Nephron progenitor cell (in vitro differentiated cells): ENCODE results near the gene SMYD2.

Experiments
- DNase-seq: peaks from one replicate; pipeline ENCODE4 v3.0.0; 2021
- H3K27ac Mint-ChIP-seq: 2 replicates; pipeline ENCODE4 v1.8.0; 2021; ENCODE audit warnings: mild to moderate bottlenecking, moderate library complexity, mixed read lengths
- H3K27me3 Mint-ChIP-seq: 2 replicates; pipeline ENCODE4 v1.8.0; 2021; ENCODE audit warnings: mild to moderate bottlenecking, low read depth, mixed read lengths; ENCODE audit not compliant: poor library complexity
- H3K36me3 Mint-ChIP-seq: 2 replicates; pipeline ENCODE4 v1.8.0; 2021; ENCODE audit warnings: low read depth, mixed read lengths
- H3K4me1 Mint-ChIP-seq: 2 replicates; pipeline ENCODE4 v1.8.0; 2021; ENCODE audit warnings: mixed read lengths
- H3K4me3 Mint-ChIP-seq: 2 replicates; pipeline ENCODE4 v1.8.0; 2021; ENCODE audit warnings: mild to moderate bottlenecking, moderate library complexity, mixed read lengths
- H3K9me3 Mint-ChIP-seq: 2 replicates; pipeline ENCODE4 v1.8.0; 2021; ENCODE audit warnings: mild to moderate bottlenecking, moderate library complexity, mixed read lengths
- TF ChIP-seq, protein P1 (sequence below): fragments of 200-600 bp; sonication (generic); IDR thresholded peaks from 2 replicates; pipeline ENCODE4 v1.5.0; 2021; ENCODE audit warnings: antibody characterized with exemption

The SMYD2 gene

DNA sequence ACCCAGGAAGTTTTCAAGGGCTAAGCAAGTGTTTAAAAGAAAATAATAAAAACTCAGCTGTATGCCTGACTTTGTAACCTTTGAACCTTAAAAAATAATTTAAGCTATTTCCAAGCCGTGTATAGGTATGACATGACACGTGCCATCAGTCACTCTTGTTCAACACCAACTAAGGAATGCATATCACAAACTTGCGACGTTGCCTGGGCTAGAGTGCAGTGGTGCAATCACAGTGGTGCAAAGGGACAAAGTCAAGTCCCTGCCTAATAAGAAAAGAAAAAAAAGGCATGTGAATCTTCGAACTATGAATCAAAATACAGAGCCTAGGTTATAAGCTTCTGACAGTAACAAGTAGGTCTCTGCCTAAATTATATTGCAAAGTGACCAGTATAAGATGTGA, 79.2 kb downstream of the SMYD2 start:
- peaks cover 87% of the 10 kb centered on the region for H3K36me3 Mint-ChIP-seq
- no peaks in the 10 kb centered on the region for H3K9me3 Mint-ChIP-seq
- no peak for DNase-seq
- no peaks in the 10 kb centered on the region for H3K27me3 Mint-ChIP-seq
- TF ChIP-seq, protein P1, sequence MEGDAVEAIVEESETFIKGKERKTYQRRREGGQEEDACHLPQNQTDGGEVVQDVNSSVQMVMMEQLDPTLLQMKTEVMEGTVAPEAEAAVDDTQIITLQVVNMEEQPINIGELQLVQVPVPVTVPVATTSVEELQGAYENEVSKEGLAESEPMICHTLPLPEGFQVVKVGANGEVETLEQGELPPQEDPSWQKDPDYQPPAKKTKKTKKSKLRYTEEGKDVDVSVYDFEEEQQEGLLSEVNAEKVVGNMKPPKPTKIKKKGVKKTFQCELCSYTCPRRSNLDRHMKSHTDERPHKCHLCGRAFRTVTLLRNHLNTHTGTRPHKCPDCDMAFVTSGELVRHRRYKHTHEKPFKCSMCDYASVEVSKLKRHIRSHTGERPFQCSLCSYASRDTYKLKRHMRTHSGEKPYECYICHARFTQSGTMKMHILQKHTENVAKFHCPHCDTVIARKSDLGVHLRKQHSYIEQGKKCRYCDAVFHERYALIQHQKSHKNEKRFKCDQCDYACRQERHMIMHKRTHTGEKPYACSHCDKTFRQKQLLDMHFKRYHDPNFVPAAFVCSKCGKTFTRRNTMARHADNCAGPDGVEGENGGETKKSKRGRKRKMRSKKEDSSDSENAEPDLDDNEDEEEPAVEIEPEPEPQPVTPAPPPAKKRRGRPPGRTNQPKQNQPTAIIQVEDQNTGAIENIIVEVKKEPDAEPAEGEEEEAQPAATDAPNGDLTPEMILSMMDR = no peak
- H3K4me3 Mint-ChIP-seq = no peak overlapping the region
- H3K4me1 Mint-ChIP-seq = peaks cover 25% of the 10 kb centered on the region
- H3K27ac Mint-ChIP-seq = no peak overlapping the region

DNA sequence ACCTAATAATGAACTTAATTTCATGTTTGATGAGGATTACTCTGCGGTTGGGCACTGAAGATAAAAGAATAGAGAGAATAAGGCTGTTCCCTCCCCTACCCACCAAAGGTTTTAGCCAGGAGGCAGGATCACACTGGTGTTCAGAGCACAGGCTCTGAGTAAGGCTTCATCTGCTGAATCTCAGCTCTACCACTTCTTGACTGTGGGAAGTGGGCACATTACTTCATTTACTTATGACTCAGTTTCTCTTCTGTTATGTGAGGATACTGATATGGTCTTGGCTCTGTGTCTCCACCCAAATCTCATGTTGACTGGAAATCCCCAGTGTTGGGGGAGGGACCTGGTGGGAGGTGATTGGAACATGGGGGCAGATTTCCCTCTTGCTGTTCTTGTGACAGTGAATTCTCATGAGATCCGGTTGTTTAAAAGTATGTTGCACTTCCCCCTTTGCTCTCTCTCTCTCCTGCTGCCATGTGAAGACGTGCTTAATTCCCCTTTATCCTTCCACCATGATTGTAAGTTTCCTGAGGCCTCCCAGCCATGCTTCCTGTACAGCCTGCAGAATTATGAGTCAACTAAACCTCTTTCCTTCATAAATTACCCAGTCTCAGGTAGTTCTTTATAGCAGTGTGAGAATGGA, 79.7 kb downstream of the SMYD2 start:
- Mint-ChIP-seq H3K9me3 (no peaks in the 10 kb centered on the region), H3K4me3 (no peak overlapping the region), H3K27me3 (no peaks in the 10 kb centered on the region), H3K27ac (peak overlapping the region; percentile 86), H3K4me1 (peaks cover 25% of the 10 kb centered on the region), H3K36me3 (peaks cover 85% of the 10 kb centered on the region)
- TF ChIP-seq, protein P1 = no peak
- no peak for DNase-seq

DNA sequence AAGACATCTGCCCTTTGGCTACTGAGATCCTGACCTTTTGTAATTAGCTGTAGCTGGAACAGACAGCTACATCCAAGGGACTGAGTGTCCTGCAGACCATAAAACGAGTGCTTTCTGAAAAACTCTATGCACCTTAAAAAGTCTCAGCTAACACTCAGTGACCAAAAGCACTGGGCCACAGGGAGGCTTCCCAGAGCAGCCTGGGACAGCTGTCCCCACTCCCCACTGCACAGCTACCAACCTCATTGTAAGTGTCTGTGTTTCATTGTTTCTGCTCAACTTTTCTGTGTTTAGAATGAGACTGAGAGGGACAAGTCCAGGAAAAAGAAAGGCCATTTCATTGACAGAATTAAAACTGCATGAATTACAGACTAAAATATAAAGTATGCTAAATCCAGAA, 80.7 kb downstream of the SMYD2 start:
- DNase-seq = no peak
- Mint-ChIP-seq H3K36me3 (peaks cover 84% of the 10 kb centered on the region), H3K4me3 (no peak overlapping the region), H3K4me1 (peaks cover 25% of the 10 kb centered on the region), H3K9me3 (no peaks in the 10 kb centered on the region), H3K27ac (peak overlapping the region; percentile 86), H3K27me3 (no peaks in the 10 kb centered on the region)
- TF ChIP-seq, protein P1 = no peak

DNA sequence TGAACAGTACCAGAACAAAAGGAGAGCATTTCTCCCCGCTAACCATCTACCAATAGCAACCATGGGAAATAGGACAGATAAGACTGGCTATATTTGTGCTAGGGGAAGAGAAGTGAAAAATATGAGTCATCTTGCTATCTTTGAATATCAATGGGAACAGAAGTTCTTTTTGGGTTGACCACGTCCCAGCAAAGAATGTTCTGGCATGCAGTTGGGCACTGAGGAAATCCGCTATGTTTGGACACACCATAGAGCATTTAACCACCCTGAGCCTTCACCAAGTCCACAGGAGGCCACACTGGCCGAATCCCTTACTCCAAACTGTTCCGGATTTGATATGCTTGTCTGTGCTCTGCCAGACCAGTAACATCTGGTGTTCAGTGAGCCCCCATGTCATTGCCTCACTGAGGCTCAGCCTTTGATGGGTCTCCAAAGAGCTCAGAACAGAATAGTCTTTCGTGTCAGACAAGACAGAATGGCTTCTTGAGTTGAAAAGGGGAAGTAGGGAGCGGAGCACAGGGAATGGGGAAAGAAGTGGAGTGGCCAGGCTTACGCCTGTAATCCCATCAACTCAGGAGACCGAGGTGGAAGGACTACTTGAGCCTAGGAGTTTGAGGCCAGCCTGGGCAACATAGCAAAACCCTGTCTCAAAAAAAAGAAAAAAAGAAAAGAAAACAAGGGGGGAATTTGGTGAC, 81.4 kb downstream of the SMYD2 start:
- TF ChIP-seq, protein P1 = no peak
- no peak for DNase-seq
- Mint-ChIP-seq H3K9me3 (no peaks in the 10 kb centered on the region), H3K4me3 (no peak overlapping the region), H3K27me3 (no peaks in the 10 kb centered on the region), H3K4me1 (peaks cover 25% of the 10 kb centered on the region), H3K36me3 (peaks cover 82% of the 10 kb centered on the region), H3K27ac (peak overlapping the region; percentile 38)

DNA sequence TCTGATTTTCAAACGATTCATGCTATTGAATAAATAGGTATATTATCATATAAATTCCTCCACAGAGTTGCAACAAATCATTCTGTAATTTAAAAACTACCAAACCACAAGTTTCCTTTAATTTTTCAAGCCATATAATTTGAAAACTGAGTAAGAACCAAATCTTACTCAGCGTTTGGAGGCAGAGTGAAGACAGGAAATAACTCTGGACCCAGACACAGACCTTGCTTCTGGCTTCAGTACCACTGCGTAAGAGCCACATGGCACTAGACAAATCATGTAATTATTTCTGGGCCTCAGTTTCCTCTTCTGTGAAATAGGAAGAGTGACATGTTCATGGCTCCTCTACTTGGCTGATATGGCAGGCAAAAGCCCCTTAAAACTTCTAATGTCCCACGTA, 82.4 kb downstream of the SMYD2 start:
- TF ChIP-seq, protein P1 = no peak
- H3K27ac Mint-ChIP-seq = no peak overlapping the region
- DNase-seq = no peak
- peaks cover 82% of the 10 kb centered on the region for H3K36me3 Mint-ChIP-seq
- H3K9me3 Mint-ChIP-seq = no peaks in the 10 kb centered on the region
- no peaks in the 10 kb centered on the region for H3K27me3 Mint-ChIP-seq
- no peak overlapping the region for H3K4me3 Mint-ChIP-seq
- H3K4me1 Mint-ChIP-seq = peaks cover 25% of the 10 kb centered on the region

DNA sequence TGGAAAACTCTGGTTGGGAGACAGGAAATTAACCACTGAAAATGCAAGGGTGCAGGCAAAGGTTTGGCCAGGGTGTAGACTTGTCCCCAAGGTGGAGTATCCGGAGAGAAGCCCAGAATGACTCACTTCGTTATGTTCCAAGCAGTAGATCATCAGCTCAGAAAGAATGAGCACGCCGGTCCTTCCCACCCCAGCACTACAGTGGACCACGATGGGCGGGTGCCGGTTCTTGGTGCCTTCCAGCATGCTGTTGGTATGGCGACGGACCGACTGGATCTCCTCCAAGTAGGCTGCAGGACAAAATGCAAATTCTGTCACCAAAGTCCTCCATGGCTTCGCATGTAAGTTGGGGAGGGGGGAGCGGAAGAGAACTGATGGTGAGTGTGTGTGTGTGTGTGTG, 83.4 kb downstream of the SMYD2 start:
- DNase-seq = no peak
- Mint-ChIP-seq H3K27me3 (no peaks in the 10 kb centered on the region), H3K36me3 (peaks cover 91% of the 10 kb centered on the region), H3K27ac (peak overlapping the region; percentile 46), H3K4me1 (peaks cover 25% of the 10 kb centered on the region), H3K4me3 (no peak overlapping the region), H3K9me3 (peaks cover under 1% of the 10 kb centered on the region)
- TF ChIP-seq, protein P1 = no peak
